Colon (tissue), 2 donors: ENCODE measurements around the gene TANGO6.

Source experiments
- FAIRE-seq: peaks from 2 replicates; lab custom pipeline; 2012; peaks lifted over from hg19 to GRCh38; lab: Jason Lieb, UNC
- donor health status: control.
- donor health status: control.

The TANGO6 gene

DNA sequence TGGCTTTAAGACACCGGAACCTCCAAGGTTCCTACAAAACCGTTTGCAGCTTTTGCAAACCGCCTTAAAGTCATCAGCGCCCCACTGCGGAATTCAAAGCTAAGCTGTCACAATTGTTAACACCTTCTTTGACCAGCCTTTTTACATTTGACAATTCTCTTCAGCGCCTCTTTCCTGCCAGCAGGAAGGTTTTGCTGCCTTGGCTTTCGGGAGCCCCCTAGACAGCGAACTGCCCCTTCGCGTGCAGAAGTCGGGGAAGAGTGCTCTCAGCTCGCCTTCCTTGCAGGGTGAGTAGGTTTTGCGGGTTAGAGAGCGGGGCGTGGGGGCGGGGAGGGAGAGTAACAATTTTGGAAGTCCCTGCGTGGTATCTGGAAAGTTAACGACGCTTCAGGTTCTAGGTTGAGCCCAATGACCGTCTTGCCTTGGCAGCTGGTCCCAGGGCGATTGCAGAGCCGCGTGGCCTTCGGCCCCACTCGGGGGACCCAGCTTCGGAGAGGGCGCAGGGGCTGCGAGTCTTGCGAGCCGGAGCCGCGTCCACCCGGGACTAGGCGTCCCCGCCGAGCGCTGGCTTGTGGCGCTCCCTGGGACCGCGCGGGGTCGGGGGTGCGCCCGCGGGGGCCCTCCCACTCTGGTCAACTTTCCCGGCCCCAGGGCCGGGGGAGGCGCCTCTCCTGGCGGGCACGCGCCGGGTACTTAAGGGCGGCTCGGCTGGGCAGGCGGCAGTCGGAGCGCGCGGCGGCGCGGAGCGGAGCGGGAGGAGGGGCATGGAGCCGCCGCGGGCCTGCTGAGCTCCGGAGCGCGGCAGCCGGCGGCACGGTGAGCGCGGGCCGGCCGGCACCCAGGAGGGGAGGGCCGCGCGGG, 262.4 kb downstream of the TANGO6 start, which contains the start of gene HAS3:
TSS of gene HAS3 (plus strand) at position 153 of the 861 bp plus-strand sequence. CDS start 3,743 bp downstream, outside the sequence.
- no peak for FAIRE-seq

DNA sequence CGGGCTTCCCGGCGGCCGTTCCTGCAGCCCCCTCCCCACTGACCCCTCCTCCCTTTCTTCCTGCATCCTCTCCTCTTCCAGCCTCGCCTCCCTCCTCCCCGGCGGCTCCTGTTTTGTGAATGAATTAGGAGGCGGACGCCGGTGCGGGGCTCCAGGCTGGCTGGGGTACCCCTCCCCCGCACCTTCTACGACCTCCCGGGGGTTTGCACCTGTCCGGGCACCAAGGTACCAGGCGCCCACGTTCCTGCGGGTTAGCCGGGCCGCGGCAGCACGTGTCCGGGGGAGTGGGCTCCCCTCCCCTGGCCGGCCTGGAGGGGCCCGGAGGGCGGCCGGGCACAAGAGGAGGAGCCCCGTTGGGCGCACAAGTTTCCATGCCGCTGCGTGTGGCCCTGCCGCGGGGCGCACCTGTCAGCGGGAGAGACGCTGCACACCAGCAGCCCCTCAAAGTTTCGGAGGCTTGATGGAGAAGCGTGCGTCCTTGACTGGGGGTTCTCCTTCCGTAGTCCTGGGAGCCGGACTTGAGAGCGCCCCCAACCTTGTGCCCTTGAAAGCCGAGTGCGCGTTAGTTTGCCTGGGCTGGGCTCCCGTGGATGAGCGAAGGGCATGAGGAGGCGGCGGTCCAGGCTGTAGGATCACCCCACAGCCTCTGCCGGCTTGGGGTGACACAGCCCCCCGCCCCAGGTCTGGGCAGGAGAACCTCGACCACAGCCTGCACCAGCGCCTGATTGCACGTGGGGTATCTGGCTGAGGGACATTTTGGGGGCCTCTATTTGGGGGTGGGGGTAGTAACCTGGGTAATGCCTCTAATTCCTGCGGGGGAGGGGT, 263.4 kb downstream of the TANGO6 start:
- FAIRE-seq = no peak

DNA sequence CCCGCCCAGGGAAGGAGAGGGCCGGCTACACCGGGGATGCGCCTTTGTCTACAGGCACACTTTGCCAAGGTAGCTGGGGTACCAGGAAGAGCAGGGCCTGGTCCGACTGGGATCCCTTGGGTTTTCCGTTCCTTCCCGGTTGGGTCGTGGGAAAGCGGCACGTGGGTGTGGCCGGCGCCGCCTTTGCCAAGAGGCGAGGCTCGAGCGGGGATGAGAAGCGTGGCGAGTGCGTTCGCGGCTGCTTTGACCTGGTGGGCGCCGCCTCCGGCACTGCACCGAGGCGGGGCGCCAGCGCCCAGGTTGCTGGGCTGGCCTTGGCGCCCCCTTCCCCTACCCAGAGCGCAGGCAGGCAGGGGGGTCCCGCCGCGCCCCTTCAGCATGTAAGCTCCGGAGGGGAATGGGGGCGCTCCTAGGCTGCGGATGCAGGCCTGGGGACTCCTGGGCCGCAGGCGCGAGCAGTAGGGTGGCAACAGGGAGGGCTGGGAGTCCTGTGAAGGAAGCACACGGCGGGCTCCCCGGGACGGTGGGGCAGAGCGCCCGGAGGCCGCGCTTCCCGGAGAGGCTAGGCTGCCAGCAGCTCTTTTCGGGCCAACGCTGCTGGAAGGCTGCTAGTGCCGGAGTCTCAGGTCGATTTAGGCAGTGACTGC, 264.1 kb downstream of the TANGO6 start:
- FAIRE-seq = no peak

DNA sequence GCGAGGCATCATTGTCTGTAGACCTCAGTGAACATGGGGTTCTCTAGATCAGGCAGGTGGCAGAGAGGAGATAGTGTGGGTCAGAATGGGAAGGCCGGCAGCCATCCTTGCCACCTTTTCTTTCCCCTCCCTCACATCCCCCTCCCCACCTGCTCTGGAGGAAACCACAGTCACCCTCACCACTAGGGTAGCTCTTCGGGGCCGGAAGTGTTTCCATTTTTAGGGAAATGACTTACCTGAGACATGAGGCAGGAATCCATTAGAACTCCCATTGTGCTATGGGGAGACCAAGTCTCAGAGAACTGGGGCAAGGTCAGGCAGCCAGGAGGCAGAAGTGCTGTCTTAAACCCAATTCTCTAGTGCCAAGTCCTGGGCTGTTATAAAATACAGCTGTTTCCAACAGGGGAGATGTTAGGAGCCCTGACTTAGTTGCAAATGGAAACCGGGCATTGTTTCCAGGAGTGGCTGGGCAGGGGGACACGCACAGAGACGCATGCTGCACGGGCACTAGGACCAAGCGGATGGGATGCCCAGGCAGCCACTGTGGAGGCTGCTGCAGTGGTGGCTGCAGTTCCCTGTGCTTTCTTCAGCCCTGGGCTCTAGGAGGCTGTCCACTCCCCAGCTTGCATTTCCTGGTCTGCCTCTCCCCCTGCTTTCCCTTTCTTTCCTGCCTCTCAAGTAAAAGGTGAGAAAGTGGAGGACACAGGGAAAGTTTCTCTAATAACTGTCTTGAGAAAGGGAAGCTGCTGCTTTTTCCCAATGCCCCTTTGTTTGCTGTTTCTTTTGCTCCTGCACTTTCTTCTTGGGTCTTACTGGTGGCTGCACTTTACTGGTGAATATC, 265.0 kb downstream of the TANGO6 start:
- FAIRE-seq = no peak

DNA sequence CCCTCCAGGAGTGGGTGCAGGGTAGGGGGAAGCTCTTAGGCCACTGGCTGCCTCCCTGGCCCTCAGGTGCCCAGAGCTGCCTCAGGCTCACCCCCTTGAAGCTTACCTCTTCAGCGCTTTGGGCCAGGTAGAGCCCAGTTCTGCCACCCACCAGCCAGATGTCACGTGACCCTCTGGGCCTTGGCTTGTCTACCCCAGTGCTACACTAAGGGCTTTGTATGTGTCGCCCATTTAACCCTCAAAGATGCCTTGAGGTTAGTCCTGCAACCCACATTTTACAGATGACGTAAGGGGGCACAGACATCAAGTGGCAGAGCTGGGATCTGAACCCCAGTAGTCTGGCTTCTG, 265.5 kb downstream of the TANGO6 start:
- FAIRE-seq = no peak

DNA sequence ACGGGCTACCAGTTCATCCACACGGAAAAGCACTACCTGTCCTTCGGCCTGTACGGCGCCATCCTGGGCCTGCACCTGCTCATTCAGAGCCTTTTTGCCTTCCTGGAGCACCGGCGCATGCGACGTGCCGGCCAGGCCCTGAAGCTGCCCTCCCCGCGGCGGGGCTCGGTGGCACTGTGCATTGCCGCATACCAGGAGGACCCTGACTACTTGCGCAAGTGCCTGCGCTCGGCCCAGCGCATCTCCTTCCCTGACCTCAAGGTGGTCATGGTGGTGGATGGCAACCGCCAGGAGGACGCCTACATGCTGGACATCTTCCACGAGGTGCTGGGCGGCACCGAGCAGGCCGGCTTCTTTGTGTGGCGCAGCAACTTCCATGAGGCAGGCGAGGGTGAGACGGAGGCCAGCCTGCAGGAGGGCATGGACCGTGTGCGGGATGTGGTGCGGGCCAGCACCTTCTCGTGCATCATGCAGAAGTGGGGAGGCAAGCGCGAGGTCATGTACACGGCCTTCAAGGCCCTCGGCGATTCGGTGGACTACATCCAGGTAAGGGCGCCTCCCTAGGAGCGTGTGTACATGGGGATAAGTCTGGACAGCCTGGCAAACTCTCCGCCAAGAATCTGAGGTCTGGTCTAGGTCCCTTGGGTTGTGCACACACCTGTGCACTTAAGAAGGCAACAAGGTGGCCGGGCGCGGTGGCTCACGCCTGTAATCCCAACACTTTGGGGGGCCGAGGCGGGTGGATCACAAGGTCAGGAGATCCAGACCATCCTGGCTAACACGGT, 266.3 kb downstream of the TANGO6 start:
- no peak for FAIRE-seq

DNA sequence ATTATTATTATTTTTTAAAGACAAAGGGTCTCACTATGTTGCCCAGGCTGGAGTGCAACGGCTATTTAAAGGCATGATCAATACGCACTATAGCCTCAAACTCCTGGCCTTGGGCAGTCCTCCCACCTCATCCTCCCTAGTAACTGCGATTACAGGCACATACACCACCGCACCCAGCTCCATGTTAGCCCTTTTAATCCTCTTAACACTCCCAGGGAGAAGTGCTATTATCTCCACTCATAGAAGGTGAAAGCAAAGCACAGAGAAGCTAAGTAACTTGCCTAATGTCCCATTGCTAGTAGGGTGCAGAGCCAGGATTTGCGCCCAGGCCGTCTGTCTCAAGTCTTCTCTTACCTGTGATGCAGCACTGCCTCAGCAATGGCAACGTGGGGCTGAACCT, 267.1 kb downstream of the TANGO6 start:
- no peak for FAIRE-seq

DNA sequence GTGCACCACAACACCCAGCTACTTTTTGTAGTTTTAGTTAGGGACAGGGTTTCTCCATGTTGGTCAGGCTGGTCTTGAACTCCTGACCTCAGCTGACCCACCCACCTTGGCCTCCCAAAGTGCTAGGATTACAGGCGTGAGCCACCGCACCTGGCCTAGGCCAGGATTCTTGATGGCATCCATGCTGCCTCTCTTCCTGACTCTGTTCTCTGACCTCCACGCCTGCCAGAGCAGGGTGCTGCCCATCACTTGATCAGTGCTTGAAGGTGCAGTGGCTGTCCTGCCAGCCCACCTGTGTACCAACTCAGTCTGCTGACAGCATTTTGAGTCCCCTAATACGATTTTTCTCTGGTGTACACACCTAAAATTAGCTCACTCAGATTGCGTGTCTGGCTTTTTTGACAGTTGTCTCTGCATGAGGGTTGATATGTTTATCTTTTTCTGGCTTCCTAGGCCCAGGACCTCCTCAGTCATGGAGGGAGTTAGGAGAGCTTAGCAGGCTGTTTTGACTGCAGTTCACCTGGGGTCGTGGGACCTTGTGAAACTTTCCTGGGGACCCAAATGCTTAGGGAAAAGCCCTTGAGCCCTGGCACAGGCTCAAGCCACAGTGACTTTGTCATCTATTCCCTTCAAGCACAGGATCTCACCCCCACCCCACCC, 268.0 kb downstream of the TANGO6 start:
- no peak for FAIRE-seq

DNA sequence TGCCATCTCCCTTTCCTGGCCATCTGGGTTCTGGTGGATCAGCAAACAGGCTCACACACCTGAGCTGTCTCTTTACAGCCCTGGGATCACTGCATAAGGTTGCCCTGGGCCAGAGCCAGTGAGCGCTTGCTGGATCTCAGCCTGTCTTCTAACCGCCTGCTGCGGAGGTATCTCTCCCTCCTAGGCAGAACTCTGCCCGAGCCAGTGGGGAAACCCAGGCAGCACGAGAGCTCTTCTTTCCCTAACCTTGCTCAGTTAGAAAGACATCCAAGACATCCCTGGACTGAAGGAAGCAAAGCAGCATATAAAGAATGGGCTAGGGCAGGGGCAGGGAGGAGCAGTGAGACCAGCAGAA, 268.5 kb downstream of the TANGO6 start:
- FAIRE-seq = no peak

DNA sequence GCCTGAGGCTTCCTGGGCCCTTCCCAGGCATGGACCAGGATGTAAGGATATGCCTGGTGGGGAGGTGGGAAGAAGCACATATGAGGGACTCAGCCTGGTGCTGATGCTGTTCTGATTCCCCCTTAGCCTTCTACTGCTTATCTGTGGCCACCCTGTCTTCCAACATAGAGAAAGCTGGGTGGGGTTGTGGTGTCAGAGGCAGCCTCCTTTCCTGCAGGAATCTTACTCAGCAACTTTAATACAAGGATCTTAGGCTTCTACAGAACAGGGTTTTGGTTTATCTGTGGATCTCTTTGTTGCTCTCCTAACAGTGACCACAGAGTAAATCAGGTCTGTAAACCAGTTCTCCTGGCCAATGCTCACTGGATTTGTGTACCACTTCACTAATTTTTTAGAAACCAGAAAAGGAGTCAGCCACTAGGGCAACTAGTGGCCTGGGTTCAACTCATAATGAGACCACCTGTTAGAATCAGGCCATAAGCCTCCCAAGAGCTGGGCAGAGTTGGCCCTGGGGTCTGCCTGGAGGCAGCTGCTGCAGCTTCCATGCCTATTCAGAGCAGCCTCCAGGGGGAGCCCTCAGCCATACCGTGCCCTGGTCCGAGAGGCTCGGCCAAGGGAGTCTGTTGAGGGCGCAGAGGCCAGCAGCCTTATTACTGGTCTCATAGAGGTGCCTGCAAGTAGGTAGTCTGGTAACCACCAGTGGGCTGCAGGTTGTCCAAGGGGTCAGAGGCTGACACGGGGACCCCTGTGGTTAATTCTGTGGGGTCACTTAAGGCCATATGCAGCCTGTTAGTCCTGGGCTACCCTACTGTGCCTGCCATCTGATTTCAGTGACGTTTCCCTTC, 269.2 kb downstream of the TANGO6 start:
- no peak for FAIRE-seq

DNA sequence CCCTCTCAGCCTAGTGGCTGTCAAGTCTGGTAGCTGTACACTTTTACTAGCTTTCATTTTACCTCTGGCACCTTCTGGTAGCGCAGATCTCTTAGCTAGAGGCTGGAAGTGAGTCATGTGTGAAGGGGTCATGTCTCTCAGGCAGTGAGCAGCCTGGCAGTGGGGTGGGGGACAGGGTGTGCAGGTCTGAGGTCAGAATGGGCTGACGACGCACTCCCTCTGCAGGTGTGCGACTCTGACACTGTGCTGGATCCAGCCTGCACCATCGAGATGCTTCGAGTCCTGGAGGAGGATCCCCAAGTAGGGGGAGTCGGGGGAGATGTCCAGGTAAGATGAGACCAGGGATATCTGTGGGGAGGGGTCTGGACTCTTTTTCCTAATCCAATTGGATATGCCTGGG, 269.9 kb downstream of the TANGO6 start:
- no peak for FAIRE-seq

DNA sequence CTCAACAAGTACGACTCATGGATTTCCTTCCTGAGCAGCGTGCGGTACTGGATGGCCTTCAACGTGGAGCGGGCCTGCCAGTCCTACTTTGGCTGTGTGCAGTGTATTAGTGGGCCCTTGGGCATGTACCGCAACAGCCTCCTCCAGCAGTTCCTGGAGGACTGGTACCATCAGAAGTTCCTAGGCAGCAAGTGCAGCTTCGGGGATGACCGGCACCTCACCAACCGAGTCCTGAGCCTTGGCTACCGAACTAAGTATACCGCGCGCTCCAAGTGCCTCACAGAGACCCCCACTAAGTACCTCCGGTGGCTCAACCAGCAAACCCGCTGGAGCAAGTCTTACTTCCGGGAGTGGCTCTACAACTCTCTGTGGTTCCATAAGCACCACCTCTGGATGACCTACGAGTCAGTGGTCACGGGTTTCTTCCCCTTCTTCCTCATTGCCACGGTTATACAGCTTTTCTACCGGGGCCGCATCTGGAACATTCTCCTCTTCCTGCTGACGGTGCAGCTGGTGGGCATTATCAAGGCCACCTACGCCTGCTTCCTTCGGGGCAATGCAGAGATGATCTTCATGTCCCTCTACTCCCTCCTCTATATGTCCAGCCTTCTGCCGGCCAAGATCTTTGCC, 271.1 kb downstream of the TANGO6 start:
- FAIRE-seq = no peak

DNA sequence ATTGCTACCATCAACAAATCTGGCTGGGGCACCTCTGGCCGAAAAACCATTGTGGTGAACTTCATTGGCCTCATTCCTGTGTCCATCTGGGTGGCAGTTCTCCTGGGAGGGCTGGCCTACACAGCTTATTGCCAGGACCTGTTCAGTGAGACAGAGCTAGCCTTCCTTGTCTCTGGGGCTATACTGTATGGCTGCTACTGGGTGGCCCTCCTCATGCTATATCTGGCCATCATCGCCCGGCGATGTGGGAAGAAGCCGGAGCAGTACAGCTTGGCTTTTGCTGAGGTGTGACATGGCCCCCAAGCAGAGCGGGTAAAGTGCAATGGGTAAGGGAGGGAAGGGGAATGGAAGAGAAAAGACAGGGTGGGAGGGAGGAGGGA, 271.6 kb downstream of the TANGO6 start:
- FAIRE-seq = no peak

DNA sequence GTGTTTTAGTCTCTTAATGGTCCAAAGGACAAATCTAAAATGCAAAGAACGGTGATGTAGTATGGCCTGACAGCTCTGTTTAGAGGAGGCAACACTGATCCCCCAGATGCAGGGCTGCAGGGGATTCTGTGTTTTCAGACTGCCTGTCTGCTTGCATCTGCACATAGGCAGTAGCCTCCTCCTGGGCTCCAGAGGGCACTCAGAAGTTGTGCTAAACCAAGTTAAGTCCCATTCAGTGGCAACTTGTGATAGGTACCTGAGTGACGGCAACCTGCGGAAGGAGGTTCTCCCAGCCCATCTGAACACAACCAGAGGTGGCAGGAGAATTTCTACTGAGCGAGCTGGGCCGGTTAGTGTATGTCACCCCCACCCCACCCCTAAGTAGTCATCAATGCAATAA, 272.0 kb downstream of the TANGO6 start:
- no peak for FAIRE-seq

DNA sequence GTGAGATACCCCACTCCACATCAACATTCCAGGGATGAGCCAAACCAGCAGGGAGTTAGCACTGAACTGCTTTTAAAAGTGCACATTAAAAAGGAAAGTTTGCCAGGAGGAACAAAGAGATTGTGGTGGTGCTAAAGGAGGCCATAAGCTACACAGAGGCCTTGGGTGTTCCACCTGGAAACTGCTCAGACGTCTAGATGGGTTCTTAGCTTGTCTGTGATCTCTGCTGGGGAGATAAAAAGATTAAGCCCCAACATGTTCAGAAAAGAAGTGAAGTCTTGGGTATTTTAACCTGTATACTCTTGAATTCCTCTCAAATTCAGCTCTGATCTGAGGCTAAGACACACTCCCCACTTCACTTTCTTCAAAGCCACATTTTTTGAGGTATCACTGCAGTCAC, 272.5 kb downstream of the TANGO6 start:
- no peak for FAIRE-seq

DNA sequence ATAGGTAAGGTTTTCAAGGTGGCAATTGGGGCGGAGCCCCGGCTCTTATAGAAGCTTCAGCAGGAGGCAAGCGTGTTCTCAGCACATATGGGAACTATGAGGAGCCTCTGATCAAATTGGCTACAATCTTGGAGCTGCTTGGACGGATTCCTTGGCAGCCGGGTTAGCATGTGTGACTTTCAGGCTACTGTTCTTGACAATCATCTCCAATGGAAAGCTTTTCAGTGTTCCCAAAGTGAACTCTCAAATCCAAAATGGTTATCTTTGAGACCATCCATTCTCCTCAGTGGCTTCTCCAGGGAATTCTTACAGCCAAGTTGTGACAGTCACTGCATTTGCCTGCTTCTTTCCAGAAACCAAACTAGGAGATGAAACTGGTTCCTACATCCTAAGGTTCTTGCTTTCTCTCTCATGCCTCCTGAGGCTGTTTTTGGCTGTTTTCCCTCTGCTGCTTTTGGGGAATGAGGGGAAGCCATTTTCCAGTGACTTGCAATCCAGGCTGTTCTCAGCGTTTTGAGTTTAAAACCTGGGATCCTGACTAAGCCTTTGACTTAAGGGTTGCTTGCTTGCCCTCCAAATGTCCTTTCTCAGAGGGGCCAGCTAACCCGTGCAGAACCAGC, 273.0 kb downstream of the TANGO6 start:
- no peak for FAIRE-seq

DNA sequence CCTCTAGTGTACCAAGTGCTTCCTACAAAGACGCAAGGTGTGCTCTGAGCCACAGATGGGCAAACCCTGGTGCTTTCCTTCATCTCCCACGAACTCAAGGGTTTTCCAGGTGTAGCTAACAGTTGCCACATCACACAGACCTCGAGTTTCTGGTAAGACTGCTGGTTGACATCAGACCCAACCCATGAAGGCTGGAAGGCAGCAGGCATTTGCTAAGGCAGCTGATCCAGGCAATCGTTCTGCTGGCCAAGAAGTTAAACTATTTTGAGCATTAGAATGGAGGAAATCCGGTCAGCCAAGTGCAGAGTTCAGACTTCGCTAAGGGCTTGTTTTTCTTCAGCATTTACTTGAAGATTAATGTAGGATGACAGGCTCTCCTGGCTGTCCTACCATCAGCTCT, 273.6 kb downstream of the TANGO6 start:
- FAIRE-seq = no peak

DNA sequence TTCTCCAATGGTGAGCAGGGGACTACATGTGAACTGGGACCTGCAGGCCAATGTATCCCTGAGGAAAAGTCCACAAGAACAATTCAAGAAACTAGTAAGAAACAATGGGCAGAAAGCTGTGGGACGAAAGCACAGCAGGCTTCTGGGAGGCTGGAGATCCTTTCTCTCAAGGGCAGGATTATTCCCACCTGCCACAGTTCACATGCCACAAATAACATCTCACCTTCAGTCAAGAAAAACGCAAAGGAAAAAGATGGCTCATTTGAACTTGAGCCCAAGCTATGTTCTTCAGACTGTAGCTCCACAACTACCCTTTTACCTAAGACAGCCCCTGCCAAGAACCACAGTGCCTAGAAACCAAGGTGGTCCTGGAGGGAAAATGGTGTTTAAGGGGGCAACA, 275.1 kb downstream of the TANGO6 start:
- no peak for FAIRE-seq

DNA sequence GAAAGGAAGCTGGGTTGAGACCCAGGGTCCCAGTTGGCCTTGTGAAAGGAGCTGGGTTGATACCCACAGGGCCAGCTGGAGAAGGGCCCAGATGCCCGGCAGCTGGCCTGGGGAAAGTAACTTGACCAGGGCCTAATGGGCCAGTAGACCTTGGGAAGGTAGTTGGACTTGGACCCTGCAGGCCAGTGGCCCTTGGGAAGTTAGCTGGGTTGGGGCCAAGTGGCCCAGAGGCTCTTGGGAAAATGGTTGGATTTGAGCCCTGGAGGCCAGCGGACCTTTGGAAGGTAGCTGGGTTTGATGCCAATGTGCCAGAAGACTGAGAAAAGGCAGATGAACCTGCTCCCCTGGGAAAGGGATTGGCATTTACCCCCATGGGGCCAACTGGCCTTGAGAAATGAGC, 275.7 kb downstream of the TANGO6 start:
- FAIRE-seq = no peak
